ENCODE measurements around the gene HMGN3. TPM values are rescaled to one million over a fixed set of nuclear protein-coding genes. Genes with fewer than 3 reads are reported as not detected.
"Not testable (repeated sequence)": the region's sequence is repeated elsewhere in the genome, so short reads cannot be mapped to it uniquely, and the experiment has no call there.

HMGN3 gene
- total RNA-seq, 1 donor: 42.3 TPM

DNA sequence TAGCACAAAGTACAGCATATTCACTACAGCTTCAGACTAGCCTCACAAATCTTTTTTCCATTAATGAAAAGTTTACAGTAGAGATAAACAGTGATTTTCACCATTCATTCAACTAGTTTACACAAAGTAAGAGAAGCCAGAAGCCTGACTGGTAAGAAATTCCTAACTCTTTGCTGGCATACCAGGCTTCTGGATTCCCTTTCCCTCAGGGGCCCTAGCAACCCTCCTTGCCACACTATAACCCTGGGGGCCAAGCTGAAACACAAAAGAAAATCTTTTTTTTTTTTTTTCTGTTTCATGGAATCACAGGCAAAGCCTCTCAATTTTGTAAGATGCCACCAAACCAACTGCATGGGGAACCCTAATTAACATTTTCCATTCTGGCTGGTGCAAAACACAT, 28.9 kb upstream of the HMGN3 start:
- no peak overlapping the region for H3K4me3 ChIP-seq (ENCODE audit: low read depth, low read length)
- DNase-seq (ENCODE audit: low read depth): no peak
- TF ChIP-seq CTCF (IDR thresholded peaks at IDR 0.05; ENCODE audit: insufficient read depth, low read length): no peak

GRCh38 chr6:79261666-79262065, 27.2 kb upstream of the HMGN3 start:
- H3K4me3 ChIP-seq (ENCODE audit: low read depth, low read length): no peak overlapping the region
- TF ChIP-seq CTCF (IDR thresholded peaks at IDR 0.05; ENCODE audit: insufficient read depth, low read length): no peak
- DNase-seq (ENCODE audit: low read depth): no peak

GRCh38 chr6:79260772-79261171, 26.3 kb upstream of the HMGN3 start:
- H3K4me3 ChIP-seq (ENCODE audit: low read depth, low read length): no peak overlapping the region
- no peak for DNase-seq (ENCODE audit: low read depth)
- no peak for TF ChIP-seq CTCF (IDR thresholded peaks at IDR 0.05; ENCODE audit: insufficient read depth, low read length)

DNA sequence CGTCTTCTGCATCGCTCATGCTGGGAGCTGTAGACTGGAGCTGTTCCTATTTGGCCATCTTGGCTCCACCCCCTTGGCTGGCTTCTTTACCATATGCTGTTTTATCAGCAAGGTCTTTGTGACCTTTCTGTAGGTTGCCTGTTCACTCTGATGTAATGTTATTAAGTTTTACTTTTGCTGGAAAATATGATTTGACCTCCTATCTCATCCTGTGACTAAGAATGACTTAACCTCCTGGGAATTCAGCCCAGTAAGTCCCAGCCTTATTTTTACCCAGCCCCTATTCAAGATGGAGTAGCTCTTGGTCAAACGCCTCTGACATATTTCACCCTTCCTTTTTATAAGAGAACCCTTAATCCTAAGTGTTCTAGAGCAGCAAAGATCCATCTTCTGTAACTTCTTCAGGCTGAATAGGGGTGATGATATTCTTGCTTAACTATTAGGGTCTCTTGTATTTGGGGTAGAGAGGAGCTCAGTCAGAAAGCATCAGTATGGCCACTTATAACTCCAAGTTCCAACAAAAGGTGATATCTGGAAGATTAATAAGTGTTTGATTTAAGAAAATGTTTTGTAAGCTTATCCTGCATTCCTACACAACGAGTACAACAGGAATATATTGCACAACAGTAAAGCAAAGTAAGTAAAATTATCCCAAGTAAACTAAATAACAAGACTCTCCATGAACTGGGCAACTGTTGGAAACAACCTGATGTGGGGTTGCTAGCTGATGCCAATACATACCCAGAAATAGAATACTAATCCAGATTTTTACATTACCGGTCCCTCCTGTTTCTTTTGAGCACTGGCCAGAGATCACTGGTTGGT, 23.1 kb upstream of the HMGN3 start:
- no peak overlapping the region for H3K4me3 ChIP-seq (ENCODE audit: low read depth, low read length)
- DNase-seq (ENCODE audit: low read depth): peak; percentile 82
- TF ChIP-seq CTCF (IDR thresholded peaks at IDR 0.05; ENCODE audit: insufficient read depth, low read length): no peak

DNA sequence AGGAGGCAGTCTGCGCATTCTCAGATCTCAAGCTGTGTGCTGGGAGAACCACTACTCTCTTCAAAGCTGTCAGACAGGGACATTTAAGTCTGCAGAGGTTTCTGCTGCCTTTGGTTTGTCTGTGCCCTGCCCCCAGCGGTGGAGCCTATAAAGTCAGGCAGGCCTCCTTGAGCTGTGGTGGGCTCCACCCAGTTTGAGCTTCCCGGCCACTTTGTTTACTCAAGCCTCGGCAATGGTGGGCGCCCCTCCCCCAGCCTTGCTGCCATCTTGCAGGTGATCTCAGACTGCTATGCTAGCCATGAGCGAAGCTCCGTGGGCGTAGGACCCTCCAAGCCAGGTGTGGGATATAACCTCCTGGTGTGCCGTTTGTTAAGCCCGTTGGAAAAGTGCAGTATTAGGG, 22.3 kb upstream of the HMGN3 start:
- not testable (repeated sequence) for DNase-seq (ENCODE audit: low read depth); H3K4me3 ChIP-seq (ENCODE audit: low read depth, low read length)

GRCh38 chr6:79255086-79255485, 20.6 kb upstream of the HMGN3 start:
- DNase-seq (ENCODE audit: low read depth); H3K4me3 ChIP-seq (ENCODE audit: low read depth, low read length): not testable (repeated sequence)

GRCh38 chr6:79250559-79250958, 16.1 kb upstream of the HMGN3 start:
- no peak overlapping the region for H3K4me3 ChIP-seq (ENCODE audit: low read depth, low read length)
- no peak for TF ChIP-seq CTCF (IDR thresholded peaks at IDR 0.05; ENCODE audit: insufficient read depth, low read length)
- DNase-seq (ENCODE audit: low read depth): no peak

GRCh38 chr6:79250107-79250514, 15.6 kb upstream of the HMGN3 start:
- no peak for TF ChIP-seq CTCF (IDR thresholded peaks at IDR 0.05; ENCODE audit: insufficient read depth, low read length)
- DNase-seq (ENCODE audit: low read depth): no peak
- no peak overlapping the region for H3K4me3 ChIP-seq (ENCODE audit: low read depth, low read length)

All from fibroblast of the aortic adventitia (primary cell).